ENCODE measurements around the gene UBTD2.

The UBTD2 gene

DNA sequence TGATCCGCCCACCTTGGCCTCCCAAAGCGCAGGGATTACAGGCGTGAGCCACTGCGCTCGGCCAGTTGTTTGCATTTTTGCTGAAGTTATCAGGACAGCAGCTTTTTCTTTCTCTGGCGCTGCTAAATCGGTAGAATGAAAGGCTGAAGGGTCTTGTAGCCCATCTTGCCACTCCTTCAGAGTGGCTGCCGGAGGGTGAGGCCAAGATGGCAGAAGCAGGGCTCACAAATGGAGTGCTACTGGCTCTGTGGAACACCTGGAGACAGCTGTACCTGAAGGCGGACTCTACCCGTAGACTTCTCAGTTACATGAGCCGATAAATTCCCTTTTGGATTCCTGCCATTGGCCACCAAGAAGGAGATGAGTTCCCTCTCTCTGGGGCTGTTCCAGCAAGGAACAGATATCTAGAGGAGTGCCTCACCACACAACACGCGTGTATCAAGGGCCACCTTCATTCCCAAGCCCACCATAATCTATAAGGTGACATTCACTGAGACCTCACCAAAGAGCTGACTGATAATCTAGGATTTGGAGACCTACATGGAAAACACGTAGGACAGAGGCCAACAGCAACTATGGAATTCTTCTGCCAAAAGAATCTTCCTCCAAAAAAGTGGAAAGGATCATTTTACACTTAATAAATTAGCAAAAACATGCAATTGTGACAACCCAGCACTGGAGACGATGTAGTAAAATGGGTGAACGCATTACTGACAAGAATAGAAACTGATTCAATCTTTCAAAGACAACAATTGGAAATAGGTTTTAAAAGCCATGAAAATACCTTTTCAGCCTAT, 117.3 kb downstream of the UBTD2 start:
- DNase-seq = no peak

DNA sequence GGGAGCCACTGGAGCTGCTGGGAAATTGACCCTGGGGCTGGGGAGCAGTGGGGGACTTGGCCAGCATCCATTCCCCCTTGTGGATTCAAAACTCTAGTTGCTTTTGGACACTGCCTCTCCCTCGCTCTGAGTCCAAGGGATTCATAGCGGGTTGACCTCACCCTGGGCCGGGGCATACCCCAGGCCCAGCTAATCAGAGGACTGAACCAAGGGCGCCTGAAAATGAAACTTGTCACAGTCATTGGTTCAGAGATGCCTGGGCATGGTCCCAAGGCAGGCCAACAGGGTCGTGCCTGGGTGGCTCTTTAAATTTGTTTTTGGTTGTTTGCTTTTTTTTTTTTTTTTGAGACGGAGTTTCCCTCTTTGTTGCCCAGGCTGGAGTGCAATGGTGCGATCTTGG, 118.1 kb downstream of the UBTD2 start:
- DNase-seq = no peak

DNA sequence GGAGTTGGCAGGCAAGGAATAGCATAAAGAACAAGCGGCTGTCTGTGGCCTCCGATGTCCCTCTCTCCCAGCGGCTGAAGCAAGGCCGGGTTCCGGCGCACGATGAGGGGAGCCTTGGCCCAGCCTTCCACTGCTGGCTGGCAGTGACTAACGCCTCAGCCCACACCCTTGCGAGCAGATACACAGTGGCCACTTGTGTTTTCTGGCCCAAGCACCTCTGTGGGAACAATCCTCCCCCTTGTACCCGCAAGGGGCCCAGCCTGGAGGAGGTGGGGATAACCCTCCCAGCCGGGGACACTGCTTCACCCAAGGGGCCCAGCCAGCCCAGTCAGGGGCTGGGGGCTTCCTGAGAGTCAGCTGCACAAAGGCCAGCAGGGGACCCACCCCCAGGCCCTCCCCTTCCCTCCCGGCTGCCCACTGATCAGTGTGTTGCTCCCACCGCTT, 118.8 kb downstream of the UBTD2 start:
- no peak for DNase-seq

DNA sequence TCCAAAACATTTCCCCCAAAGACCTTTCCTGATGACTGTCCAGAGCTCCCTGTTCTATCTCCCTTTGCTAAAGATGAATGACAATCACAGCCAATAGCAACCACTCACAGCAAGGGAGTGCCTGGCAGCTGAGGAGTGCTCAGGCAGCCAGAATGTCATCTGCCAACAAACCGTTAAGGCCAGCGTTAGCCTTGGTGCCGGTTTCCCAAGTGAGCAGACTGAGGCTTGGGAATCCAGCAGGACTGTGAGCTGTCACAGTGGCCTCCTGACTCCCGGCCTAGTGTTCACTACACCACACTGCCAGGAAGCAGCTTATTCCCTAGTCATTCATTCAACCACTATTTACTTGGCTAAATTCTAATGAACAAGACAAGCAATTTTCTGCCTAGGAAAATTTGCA, 120.2 kb downstream of the UBTD2 start:
- no peak for DNase-seq

DNA sequence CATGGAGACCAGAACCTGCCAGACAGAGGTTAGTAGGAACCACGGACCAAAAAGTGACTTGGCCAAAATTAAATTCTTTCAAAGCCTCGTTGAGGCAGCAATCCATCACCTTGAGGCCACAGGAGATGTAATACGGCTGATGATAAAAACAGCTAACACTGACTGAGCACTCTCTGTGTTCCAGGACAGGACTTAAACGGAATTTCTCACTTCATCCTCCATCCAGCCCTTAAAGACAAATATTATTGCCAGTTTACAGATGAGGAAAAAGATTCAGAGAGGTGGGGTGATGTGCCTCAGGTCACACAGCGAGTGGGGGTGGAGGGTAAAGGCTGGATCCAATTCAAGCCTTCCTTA, 120.6 kb downstream of the UBTD2 start:
- no peak for DNase-seq

DNA sequence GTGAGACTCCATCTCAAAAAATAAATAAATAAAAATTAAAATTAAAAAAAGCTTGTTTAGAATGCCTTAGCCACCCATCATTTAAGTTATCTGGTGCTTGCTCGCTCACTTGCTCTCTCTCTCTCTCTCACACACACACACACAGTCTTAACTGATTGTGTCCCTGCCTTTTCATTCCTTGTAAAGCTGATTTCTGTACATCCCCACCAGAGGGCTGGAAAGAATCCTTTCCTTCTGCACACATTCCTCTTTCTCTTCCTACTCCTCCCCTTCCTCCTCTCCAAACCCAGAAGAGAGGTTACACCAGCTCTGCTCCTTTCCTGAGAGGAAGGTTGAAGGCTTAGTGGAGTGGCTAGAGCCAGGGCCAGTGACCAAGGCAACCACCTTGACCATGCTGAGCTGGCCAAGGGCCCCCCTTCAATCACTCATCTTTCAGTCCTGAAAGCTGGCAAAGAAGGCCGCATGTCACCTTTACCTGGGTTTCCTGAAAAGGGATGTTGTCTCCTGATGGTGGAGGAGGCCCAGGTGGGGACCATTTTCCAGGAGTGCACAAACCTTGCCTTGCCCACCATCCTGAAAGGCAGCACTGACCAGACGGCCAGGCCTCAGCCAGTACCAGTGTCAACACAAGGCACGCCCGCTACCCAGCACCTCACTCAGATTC, 121.1 kb downstream of the UBTD2 start:
- no peak for DNase-seq

DNA sequence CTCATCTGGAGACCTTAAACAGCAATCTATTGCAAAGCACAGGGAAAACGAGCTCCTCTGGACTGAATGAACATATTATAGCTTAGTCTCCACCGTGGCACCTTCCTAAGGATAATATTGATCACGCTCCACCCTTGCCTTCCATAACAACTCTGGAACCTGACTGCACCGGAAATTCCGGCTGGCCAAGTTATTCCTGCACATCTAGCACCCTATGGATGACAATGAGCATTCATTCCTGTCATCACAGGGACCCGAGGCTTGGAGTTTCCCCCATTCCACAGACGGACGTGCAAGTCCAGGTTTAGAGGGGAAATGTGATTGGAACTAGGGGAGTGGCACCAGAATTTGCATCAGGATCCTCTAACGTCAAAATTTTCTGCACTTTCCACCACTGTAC, 123.1 kb downstream of the UBTD2 start:
- DNase-seq = no peak
